GM12801 (cell line): ENCODE results near the gene ATG4C.

ENCODE experiments used
- TF ChIP-seq, protein P1 (sequence below): IDR thresholded peaks from one replicate; pipeline ENCODE4 v1.5.1; 2011; ENCODE audit warnings: control low read depth; ENCODE audit not compliant: insufficient read length; ENCODE audit errors: extremely low read depth

The ATG4C gene, protein sequence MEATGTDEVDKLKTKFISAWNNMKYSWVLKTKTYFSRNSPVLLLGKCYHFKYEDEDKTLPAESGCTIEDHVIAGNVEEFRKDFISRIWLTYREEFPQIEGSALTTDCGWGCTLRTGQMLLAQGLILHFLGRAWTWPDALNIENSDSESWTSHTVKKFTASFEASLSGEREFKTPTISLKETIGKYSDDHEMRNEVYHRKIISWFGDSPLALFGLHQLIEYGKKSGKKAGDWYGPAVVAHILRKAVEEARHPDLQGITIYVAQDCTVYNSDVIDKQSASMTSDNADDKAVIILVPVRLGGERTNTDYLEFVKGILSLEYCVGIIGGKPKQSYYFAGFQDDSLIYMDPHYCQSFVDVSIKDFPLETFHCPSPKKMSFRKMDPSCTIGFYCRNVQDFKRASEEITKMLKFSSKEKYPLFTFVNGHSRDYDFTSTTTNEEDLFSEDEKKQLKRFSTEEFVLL

DNA sequence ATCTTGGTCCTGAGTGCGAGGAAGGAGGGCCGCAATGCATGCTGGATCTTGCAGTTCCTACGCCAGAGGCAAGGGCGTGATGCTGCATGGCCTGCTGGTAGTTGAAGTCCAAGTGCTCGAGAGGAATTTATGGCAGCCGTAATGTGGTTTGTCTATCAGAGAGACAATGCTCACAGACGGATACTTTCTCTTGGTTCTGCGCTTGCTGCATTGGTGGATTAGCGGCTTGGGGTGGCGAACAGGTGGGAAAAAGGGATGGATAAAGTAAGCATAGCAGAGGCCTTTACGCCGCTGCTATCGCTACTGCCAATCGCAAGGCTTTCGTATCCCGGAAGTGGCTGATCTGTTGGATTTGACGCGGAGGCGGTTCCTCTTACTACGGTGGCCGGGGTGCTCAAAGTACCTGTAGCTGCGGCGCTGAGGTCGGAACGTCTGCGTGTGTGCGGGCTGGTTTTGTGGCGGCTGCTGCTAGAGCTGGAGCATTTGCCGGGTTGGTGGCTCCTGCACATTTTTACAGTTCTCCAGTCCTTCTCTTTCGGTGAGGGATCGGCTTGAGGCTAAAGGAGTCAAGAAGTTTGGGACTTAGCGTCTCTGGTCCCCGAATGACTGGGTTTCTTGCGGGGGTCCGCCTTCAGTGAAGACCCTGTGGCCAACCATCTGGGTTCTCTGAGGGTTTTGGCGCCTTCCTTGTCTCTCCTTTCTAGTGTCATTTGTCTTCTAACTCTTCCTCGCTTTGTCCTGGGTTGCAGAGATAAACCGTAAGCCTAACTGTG is at the start of gene ATG4C:
Gene ATG4C (plus strand): TSS at position 397 of the 773 bp plus-strand sequence. CDS start 19,655 bp downstream, outside the sequence.
- TF ChIP-seq, protein P1, sequence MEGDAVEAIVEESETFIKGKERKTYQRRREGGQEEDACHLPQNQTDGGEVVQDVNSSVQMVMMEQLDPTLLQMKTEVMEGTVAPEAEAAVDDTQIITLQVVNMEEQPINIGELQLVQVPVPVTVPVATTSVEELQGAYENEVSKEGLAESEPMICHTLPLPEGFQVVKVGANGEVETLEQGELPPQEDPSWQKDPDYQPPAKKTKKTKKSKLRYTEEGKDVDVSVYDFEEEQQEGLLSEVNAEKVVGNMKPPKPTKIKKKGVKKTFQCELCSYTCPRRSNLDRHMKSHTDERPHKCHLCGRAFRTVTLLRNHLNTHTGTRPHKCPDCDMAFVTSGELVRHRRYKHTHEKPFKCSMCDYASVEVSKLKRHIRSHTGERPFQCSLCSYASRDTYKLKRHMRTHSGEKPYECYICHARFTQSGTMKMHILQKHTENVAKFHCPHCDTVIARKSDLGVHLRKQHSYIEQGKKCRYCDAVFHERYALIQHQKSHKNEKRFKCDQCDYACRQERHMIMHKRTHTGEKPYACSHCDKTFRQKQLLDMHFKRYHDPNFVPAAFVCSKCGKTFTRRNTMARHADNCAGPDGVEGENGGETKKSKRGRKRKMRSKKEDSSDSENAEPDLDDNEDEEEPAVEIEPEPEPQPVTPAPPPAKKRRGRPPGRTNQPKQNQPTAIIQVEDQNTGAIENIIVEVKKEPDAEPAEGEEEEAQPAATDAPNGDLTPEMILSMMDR = no peak

GRCh38 chr1:62735491-62736171 is 48.3 kb upstream of the ATG4C start:
- TF ChIP-seq, protein P1 = no peak

- TF ChIP-seq, protein P1 = no peak
These were observed 39.0 kb upstream of the ATG4C start for GRCh38 chr1:62744611-62745577.

DNA sequence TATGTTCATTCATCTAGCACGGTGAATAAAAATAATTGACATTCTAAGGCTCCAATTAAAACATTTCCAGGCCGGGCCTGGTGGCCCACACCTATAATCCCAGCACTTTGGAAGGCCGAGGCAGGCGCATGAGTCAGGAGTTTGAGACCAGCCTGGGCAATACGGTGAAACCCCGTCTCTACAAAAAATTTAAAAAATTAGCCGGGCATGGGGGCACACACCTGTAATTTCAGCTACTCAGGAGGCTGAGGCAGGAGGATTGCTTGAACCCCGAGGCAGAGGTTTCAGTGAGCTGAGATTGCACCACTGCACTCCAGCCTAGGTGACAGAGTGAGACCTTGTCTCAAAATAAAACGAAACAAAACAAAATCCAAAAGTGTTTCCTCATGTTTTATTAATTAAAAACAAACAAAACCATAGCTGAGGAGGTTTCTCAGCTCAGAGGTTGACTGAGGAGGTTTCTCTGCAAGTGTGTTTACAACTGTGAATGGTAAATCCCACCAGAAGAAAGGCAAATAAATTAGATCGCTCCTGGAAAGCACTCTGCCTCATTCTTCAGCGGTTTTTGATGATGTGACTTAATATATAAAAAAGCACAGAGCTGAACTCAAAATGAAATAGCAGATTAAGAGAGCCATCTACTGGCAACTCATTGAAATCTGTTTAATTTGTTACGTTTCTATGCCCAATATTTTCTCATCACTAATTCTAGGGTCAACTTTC is 37.7 kb upstream of the ATG4C start:
- TF ChIP-seq, protein P1 = no peak

GRCh38 chr1:62746809-62747138 is 37.2 kb upstream of the ATG4C start:
- TF ChIP-seq, protein P1 = no peak

DNA sequence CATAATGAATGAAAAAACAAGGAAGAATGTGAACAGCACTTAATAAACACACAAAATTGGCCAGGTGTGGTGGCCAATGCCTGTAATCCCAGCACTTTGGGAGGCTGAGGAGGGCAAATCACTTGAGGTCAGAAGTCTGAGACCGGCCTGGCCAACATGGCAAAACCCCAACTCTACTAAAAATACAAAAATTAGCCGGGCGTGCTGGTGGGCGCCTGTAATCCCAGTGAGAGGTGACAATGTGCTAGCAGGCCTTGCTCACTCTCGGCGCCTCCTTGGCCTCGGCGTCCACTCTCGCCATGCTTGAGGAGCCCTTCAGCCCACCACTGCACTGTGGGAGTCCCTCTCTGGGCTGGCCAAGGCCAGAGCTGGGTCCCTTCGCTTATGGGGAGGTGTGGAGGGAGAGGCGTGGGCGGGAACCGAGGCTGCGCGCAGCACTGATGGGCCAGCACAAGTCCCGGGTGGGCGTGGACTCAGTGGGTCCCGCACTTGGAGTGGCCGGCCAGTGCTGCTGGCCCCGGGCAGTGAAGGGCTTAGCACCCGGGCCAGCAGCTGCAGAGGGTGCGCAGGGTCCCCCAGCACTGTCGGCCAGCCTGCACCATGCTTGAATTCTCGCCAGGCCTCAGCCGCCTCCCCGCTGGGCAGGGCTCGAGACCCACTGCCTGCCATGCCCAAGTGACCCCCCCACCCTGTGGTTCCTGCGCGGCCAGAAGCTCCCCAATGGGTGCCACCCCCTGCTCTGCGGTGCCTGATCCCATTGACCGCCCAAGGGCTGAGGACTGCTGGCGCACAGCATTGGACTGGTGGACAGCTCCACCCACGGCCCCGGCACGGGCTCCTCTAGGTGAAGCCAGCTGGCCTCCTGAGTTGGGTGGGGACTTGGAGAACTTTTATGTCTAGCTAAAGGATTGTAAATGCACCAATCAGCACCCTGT is 30.6 kb upstream of the ATG4C start:
- TF ChIP-seq, protein P1 = no peak
